Stimulated activated CD8-positive, alpha-beta memory T cell treated with anti-CD3 and anti-CD28 coated beads, Interleukin-4, amount 100 ng/mL, for 48 hours (primary cell): Measurements from ENCODE around the gene CHRNB1.

Experiments
- DNase-seq: peaks from one replicate; pipeline ENCODE4 v3.0.0-alpha.2; 2020

The CHRNB1 gene, protein sequence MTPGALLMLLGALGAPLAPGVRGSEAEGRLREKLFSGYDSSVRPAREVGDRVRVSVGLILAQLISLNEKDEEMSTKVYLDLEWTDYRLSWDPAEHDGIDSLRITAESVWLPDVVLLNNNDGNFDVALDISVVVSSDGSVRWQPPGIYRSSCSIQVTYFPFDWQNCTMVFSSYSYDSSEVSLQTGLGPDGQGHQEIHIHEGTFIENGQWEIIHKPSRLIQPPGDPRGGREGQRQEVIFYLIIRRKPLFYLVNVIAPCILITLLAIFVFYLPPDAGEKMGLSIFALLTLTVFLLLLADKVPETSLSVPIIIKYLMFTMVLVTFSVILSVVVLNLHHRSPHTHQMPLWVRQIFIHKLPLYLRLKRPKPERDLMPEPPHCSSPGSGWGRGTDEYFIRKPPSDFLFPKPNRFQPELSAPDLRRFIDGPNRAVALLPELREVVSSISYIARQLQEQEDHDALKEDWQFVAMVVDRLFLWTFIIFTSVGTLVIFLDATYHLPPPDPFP

DNA sequence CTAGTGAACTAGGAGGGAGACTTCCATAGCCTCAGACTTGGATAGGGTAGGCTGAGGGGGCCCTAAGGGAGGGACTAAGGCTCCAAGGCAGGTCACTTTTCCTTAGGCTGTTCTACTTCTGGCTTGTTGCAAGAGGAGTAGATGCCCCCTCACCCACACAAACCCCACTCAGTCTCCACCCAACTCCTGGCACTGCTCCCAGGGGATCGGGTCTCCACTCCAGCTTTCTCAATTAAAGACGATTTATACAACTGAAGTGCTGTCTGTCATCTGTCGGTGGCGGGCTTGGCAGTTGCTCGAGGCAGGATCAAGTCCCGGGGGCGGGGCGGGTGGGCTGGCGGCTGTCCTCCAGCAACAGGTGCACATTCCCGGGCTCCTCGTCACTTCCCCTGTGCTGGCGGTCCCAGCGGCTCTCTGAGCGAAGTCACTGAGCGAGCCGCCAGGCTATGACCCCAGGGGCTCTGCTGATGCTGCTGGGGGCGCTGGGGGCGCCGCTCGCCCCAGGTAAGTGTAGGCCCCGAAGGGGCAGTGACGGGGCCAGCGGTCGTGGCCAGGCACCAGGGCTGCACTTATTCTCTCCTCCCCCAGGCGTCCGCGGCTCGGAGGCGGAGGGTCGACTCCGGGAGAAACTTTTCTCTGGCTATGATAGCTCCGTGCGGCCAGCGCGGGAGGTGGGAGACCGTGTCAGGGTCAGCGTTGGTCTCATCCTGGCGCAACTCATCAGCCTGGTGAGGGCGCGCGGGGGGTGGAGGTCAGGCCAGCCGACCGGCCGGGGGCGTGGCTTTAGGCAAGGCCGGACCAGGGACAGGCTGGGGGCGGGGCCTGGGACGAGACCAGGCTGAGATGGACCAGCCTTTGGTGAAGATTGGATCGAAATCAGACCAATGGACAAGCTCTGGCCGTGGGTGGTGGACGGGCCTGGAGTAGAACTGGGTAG lies at the start of gene CHRNB1:
Gene CHRNB1 (plus strand): TSS at position 380 of the 937 bp plus-strand sequence. CDS start 67 bp downstream, at position 447.
- peak; percentile 34 for DNase-seq

DNA sequence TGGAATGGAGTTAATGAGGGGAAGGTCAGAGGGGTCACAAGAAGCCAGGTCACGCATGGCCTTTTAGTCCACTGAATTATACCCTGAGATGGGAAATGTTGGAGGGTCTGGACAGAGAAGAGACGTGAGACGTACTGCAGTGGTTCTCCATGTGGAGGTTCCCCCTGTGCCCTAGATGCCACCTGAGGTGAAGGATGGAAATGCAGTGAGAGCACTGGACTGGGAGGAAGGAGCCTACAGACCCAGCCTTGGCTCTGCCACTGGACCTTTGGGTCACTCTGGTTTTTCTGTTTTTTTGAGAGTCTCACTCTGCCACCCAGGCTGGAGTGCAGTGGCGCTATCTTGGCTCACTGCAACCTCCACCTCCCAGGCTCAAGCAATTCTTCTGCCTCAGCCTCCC lies 48.7 kb upstream of the CHRNB1 start:
- no peak for DNase-seq

DNA sequence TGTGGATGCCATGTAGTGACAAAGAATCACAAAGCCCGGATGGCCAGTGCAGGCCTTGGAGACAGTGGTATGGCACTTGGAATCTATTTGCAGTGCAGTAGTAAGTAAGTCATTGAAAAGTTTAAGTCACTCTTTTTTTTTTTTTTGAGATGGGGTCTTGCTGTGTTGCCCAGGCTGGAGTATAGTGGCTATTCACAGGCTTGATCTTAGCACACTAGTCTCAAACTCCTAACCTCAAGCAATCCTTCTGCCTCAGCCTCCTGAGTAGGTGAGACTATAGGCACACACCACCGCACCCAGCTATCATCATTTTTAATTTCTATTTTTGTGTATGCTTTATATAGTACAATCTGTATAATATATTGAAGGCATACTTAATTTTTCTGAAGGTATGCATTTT lies 46.2 kb upstream of the CHRNB1 start:
- DNase-seq = no peak

DNA sequence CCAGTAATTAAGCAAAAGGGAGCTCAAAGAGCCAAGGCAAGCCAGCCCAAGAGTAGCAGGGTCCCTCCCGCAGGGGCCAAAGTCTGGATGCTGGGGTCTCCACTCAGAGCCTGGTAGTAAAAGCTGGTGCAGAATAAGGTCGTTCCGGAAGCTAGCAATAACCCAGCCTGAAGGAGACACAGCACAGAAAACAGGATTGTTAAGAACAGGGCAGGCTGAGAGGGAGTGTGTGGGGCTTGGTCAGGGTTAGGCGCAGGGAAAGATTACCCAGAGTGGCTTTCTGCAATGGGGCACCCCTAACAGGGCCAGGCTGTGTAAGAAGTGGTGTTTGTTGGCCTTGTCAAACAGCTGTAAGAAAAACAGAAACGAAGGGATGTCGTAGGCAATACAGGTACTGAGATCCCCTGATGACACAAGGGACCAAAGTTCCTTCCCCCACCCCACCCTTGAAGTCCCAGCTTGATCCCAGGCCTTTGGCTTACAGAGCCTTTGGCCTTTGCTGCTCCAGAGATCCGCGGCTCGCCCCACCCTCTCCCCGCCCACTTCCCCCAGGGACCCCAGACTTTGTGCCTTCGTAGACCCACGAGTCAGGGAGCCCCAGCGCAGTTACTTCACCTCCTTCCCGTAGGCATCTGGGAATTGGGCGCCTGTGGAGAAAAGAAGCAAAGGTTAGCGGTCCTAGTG lies 41.7 kb upstream of the CHRNB1 start:
- peak; percentile 57 for DNase-seq

DNA sequence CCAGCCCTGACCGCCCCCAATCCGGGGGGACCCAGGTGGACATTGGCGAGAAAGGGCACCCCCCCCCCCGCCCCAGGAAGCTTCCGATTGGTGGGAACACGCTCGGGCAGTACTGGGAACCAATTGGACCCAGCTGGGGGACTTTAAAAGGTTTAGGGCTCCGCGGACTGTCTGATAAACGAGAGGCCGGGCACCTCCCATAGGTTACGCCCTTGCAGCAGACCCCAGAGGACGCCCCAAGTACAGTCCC lies 41.2 kb upstream of the CHRNB1 start:
- DNase-seq = no peak

DNA sequence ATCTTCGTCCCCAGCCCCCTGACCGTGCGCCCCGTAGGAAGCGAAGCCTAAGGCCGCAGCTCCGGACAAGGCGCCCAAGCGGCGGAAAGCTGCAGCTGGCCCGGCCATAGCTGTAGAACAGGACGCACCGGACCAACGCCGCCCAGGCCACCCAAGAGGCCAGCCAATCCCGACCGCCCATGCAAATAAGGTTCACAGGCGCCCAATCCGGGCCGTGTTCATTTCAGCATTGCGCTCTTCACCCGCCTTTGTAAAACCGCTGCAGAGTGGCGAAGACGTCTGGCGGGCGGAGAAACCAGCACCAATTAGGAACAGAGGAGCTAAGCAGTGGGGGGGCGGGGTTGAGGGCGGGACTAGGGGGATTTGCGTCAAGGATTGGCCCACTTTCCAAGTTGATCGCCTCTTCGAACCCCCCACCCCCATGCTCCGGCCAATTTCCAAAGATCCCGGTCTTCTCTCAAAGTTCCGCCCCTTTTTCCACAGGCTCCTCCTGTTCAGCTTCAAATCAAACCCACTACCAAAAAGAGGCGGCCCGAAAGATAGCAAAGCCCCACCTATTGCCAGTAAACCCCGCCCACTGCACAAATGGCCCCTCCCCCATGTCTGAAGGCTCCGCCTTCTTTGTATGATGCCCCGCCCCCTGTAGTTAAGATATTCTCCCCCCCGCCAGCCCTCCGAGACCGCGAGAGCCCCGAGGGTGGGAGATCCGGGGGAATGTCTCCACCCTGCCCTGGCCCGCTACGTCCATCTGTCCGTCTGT lies 40.7 kb upstream of the CHRNB1 start, which contains the start of gene TMEM256:
Gene TMEM256 (minus strand): TSS at position 121 of the 760 bp plus-strand sequence. CDS start 13 bp downstream, at position 108.
- DNase-seq = peak; percentile 95

DNA sequence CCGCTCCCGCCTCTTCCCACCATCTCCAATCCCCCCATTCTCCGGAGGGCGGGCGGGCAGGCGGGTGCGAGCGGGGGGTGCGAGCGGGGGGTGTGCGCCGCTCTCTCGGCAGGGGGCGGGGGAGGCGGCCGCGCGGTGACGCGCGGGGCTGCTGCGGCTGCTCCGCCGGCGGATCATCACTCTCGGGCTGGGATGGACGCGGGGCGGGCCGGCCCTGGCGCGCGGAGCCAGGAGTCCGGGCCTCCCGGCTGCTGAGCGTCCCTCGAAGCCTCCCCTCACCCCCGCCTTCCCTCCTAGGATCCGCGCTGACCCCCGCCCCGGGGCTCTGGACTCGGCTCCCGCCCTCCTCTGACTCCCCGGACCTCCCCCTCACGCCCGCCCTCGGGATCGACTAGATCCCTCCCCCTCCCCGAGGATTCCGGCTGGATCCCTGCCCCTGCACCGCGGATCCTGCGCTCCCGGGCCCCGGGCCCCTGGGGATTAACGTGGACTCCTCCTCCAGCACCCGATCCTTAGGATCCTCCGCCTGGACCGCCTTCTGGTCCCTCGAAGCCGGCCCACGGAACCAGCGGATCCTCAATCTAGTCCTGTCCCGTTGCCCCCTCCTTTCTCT lies 40.0 kb upstream of the CHRNB1 start:
- DNase-seq = no peak

DNA sequence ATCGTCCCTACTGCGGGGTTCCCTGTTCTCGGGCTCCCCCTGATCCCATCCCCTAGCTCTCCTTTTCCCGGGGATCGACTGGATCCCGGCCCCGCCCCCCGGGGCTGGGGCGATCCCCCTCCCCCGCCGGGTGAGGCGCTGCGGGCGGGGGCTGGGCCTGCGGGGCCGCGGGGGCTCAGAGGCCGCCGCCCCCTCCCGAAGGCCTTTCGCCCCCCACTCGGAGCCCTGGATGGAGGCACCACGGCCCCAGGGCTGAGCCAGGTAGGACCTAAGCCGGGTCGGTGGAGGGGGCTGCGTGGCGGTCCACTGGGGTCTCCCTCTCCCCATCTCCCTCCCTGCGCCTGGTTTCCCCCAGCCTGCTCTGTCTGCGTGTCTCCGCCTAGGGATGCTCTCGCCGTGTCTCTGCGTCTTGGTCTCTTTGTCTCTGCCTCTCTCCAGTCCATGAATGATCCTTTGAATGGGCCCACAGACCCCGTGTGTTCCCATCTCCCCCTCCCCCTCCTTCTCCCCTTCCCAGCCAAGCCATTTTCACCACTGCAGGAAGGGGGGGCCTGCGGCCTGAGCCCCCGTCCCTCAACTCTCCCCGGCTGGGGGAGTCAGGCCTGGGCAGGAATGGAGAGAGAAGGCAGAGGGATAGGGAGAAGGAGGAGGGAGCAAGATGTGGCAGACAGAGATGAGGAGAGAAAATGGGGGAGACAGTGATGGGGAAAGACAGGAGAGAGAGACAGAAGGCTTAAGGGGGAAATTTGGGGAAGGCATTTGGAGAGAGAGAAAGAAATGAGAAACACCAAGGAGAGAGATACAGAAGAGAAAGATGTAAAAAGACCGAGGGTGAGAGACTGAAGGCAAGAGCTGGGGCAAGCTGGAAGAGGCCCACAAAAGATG lies 39.3 kb upstream of the CHRNB1 start:
- DNase-seq = no peak

DNA sequence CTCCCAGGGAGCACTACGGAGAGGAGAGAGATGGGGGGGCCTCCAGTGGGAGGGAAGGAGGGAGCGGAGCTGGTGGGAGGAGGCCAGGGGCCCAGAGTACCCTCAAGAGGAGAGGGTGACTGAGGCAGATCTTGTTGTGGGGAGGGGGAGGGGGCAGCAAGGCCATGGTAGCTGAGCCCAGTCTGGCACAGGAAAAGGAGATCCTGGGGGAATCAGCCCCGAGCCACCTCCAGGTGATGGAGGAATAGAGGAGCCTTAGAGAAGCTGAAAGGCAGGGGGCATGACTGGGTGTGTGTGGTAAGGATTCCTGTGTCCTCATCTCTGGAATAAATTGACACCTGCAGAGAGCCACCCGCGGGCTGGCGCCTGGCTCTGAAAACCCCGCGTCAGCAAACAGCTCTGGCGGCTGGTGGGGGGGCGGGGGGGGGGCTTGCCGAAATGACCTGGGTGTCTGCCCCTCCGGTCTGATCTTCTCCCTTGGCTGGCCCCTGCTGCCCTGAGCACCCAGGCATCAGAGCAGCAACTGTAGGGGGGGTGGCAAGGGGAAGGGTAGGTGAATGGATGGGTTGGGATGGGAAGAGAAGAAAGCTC lies 38.5 kb upstream of the CHRNB1 start:
- no peak for DNase-seq

DNA sequence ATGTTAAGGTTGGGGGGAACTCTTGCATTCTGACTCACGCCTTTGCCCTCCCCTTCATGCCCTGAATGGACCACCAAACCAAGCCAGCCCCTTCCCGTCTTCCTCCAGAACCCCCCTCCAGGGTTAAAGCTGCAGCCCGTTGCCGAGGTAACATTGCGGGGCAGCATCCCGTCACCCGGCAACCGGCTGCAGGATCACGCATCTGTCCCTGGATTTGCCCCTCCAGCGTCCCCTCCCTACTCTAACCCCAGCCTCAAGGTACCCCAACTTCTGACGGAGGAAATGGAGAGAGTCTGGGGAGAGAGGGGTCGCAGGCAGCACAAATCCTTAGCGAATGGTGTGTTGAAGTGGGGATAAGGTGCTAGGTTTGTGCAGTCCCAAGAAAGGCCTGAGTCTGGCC lies 37.8 kb upstream of the CHRNB1 start:
- DNase-seq = no peak

DNA sequence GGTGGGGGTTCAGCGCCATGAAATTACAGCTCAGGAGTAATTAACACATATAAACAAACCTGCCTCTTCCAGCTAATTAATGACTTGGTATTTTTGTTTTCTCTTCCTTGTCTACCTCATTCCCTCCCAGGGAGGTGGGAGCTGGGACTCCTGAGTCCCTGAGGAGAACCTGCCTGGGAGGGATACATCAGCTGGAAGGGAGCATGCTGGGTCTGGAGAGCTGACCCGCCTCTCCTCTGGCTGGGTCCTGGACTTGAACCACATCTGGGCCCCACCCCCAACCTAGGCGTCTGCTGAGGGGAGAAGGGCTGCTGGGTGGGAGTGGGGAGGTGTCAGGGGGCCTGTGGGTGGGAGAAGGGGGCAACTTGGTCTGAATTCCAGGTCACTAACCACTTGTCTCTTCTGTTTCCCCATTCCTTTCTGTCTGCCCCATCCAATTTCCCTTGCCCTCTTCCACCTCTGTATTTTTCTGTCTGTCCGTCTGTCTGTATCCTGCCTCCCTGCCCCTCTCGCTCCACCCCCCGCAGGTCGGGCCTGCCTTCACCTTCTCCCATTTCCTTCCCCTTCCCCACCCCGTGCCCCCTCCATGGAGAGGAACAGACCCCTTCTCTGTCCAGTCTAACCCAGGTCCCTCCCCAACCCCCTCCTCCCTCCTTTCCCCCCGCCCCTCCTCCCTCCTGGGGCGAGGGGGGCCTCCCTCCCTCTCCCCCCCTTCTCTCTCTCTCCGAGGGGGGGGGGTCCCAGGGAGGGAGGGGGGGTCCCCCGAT lies 37.2 kb upstream of the CHRNB1 start, which contains the start of gene NLGN2:
Gene NLGN2 (plus strand): TSS at position 361 of the 767 bp plus-strand sequence. CDS start 411 bp downstream, outside the sequence.
- no peak for DNase-seq

DNA sequence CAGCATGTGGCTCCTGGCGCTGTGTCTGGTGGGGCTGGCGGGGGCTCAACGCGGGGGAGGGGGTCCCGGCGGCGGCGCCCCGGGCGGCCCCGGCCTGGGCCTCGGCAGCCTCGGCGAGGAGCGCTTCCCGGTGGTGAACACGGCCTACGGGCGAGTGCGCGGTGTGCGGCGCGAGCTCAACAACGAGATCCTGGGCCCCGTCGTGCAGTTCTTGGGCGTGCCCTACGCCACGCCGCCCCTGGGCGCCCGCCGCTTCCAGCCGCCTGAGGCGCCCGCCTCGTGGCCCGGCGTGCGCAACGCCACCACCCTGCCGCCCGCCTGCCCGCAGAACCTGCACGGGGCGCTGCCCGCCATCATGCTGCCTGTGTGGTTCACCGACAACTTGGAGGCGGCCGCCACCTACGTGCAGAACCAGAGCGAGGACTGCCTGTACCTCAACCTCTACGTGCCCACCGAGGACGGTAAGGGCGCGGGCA lies 36.6 kb upstream of the CHRNB1 start:
- DNase-seq = no peak

DNA sequence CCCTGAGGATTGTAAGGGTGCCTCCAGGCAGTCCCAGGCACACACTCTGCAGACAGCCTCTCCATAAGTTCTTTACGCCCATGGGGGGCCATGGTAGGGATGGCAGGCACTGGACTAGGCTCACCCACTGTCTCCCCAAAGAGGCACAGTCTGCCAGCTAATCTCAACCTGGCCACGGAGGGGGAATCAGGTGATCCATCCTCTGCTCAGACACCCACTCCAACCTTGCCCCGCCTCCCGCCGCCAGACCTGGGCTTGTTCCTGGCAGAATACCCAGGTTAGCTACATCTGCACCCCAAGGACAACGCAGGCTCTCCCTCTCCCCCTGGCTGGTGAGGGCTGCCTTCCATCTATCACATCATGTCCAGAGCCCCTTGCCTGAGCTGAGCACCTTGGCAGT lies 36.0 kb upstream of the CHRNB1 start:
- no peak for DNase-seq

DNA sequence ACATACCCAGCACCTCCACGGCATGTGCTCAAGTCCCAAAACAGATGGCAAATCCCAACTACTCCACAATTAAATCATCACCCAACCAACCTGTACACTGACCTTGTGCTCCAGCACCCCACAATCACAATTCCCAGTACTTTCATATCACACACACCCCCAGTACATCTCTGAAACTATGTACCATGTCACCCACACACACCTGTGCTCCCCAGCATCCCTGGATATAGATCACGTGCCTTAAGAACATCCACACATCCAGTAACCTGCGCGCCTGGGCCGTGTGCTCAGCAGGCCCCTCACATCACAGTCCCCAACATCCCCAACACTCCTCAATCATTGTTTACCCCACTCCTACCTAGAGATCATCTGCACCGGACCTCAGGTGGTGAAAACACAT lies 35.1 kb upstream of the CHRNB1 start:
- no peak for DNase-seq

DNA sequence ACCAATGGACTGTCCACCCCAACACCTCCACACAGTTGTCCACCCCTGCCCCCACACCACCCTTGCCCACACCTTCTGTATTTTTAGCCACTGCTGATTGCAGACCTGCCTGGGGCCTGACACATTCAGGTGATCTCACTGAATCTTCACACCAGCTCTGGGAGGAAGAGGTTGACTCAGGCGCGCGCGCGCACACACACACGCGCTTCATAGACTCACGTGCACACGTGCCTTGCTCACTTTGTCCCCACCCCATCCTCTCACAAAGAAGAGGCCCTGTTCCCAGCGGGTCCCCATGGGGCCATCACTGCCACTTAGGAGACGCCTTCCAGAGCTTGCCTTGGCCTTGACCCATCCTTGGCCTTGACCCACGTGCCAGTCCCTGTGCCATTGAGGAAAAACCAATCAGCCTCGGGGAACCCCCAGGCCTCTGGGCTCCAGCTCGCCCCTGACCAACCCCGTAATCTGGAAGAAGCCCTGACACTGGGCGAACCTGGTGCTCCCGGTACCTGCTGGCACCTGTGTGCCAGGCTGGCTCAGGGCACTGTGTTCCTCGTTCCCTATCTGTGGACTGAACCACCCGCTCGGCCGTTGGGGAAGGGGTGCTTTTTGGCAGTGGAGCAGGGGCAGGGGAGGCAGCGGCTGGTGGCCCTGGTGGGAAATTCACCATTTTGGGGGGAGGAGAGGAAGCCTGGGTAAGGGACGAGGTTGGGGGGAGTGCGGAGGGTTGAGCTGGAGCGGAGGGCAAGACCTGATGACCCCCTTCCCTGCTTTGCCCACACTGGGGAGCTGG lies 34.0 kb upstream of the CHRNB1 start:
- no peak for DNase-seq

DNA sequence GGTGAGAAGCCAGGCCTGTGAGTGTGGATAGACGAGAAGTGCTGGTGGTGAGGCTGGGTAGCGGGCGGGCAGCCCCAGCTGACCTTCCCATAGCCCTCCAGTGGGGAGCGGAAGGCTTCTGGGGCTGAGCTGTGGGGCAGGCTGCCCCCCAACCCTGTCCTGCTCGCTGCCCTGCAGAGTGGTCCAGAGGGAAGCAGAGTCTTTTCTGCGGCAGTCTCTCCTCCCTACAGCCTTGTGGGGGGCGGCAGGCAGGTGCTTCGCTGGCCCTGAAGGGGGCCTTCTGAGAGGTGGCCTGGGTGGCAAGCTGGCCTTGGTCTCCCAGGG lies 33.5 kb upstream of the CHRNB1 start:
- no peak for DNase-seq

DNA sequence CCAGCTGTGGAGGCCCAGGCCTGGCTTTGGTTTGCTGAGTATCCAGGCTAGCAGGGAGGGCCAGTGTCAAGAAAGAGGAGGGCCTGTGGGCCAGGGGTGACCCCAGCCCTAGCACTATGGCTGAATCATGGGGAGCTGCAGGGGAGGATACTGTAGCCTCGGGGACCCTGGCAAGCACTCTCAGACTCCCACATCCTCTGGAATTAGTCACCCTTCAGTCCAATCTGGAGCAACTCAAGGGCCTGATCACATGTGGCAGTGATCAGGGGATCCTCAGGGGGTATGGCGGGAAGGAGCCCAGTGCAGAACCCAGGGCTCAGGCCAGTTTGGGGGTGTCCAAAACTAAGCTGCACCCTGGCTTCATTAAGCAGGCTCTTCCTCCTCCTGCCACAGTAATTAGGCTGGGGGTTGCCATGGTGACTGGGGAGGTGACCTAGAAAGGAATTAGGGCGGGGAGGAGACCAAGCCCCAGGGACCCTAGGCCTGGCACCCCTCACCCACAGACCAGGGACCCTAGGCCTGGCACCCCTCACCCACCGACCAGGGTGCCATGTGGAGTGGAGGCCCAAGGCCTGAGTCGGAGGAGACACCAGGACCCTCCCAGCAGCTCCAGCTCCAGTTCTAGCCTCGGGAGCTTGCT lies 31.4 kb upstream of the CHRNB1 start:
- no peak for DNase-seq

DNA sequence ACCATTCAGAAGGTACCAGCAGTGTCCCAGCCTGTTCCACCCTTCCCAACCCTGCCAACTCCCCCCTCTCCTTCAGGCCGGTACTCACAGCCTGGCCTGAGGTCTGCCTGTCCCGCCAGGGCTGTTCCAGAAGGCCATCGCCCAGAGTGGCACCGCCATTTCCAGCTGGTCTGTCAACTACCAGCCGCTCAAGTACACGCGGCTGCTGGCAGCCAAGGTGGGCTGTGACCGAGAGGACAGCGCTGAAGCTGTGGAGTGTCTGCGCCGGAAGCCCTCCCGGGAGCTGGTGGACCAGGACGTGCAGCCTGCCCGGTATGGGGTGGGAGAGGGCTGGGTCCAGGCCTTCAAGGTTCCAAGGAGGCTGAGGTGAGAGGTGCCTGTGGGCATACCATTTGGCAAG lies 30.0 kb upstream of the CHRNB1 start:
- DNase-seq = no peak
